IPS-NIHi7 (cell line): ENCODE data around the gene CCL14.
"Not testable (repeated sequence)": the region's sequence is repeated elsewhere in the genome, so short reads cannot be mapped to it uniquely, and the experiment has no call there.

Source experiments
- DNase-seq: peaks from one replicate; pipeline ENCODE4 v3.0.0; 2012; ENCODE audit warnings: mixed read lengths; ENCODE audit errors: extremely low spot score

The CCL14 gene

DNA sequence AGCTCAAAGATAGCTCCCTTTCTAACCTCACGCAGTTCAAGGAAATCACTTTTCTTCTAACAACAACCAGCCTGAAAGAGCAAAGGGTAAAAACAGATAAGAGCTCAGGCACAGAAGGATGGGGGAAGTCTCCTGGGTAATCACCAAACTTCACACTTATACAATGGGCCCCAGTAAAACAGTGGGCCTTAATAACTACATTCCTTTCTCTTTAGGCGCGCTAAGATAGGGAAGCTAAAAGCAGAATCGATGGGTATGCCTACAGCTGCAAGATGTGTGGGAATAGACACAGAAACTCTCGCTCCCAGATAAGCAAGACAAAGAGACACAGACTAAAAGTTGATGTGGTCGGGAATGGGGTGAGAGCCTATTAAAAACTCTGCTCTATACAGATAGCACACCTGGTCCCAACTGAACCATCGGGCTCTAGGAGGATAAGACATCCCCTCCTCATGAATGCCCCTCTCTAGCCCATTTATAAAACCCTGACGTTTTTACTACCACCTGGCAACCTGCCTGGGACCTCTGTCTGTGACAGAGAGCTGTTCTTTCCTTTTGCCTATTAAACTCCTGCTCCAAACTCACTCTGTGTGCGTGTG, 43.8 kb downstream of the CCL14 start:
- no peak for DNase-seq

DNA sequence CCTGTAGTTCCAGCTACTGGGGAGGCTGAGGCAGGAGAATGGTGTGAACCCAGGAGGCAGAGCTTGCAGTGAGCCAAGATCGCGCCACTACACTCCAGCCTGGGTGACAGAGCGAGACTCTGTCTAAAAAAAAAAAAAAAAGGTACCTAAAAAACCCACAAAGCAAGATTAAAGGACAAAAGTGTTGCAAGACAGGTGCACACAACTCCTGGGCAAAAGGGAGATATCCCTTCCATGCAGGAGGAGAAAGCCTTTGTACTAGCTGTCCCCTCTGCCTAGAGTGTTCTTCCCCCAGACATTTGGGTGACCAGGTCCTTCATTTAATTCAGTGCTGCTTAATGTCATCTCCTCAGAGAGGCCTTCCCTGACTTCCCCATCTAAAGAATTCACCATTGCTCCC, 48.0 kb downstream of the CCL14 start:
- not testable (repeated sequence) for DNase-seq

DNA sequence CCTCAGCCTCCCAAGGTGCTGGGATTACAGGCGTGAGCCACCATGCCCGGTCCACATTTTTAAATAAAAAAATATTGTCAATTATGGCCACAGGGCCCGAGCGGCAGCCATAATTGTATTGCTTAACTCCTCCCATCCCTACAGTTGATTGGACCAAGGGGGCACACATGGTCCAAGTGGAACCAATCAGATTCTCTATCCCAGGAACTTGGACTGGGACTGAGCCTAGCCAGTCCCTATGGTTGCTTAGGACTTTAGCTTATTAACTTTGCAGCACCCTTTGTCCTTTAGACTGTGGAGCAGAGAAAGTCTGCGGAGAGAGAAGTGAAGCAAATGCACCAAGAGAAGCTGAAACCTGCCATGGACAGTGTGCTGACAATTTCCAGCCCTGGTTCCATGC, 50.5 kb downstream of the CCL14 start:
- no peak for DNase-seq

DNA sequence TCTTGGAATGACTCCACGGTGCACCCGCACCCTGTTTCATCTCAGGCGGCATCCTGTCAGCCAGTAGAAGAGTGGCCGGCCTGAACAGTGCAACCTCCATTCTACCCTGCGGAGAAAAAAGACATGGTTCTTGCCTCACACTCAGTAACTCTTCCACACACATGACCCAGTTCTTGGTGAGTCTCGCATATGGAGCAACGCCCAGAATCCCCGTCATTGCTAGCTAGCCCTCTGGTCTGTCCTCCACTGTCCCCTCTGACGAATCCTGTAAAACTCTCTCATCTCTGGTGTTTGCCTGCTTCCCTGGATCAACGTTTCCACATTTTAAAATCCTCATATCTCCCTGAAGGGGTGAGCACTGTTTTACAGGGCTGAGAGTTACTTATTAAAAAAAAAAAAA, 51.8 kb downstream of the CCL14 start:
- DNase-seq, result no peak
